Subcutaneous abdominal adipose tissue (tissue), 5 donors: ENCODE measurements around the gene RAB1B.

Source experiments
- H3K27ac ChIP-seq: one replicate; pipeline ENCODE4 v1.7.0; 2013; ENCODE audit warnings: low read depth, mild to moderate bottlenecking, inconsistent platforms, low read length, moderate library complexity
- H3K27me3 ChIP-seq, 5 donors: one replicate each; pipeline ENCODE4 v1.7.0; 2013; ENCODE audit warnings: low read length in 5 of 5, inconsistent platforms in 1 of 5; ENCODE audit not compliant: control insufficient read depth in 5 of 5, insufficient read depth in 4 of 5
- H3K36me3 ChIP-seq, 5 donors: one replicate each; pipeline ENCODE4 v1.7.0; 2013; ENCODE audit warnings: low read length in 5 of 5; ENCODE audit not compliant: control insufficient read depth in 5 of 5, insufficient read depth in 5 of 5
- H3K4me1 ChIP-seq, 5 donors: one replicate each; pipeline ENCODE4 v1.7.0; 2013; ENCODE audit warnings: low read length in 5 of 5, mild to moderate bottlenecking in 3 of 5, moderate library complexity in 1 of 5; ENCODE audit not compliant: control insufficient read depth in 5 of 5, insufficient read depth in 5 of 5
- H3K4me3 ChIP-seq, 5 donors: one replicate each; pipeline ENCODE4 v1.7.0; 2013; ENCODE audit warnings: low read length in 5 of 5, low read depth in 1 of 5
- H3K9ac ChIP-seq, 5 donors: one replicate each; pipeline ENCODE4 v1.7.0; 2013; ENCODE audit warnings: low read length in 5 of 5, mild to moderate bottlenecking in 4 of 5, moderate library complexity in 3 of 5
- H3K9me3 ChIP-seq, 5 donors: one replicate each; pipeline ENCODE4 v1.7.0; 2013; ENCODE audit warnings: low read length in 5 of 5; ENCODE audit not compliant: control insufficient read depth in 5 of 5
- donor health status: healthy.
- donor health status: healthy.
- donor health status: healthy.
- donor health status: healthy.
- donor health status: healthy.

RAB1B gene

GRCh38 chr11:66238786-66239413 lies 29.5 kb upstream of the RAB1B start:
- Histone ChIP-seq H3K4me1 (peaks cover 0 to 13% (median 8%) of the 10 kb centered on the region in 5 donors), H3K36me3 (peaks cover 0 to 95% (median 83%) of the 10 kb centered on the region in 5 donors)

GRCh38 chr11:66239511-66239910 lies 28.9 kb upstream of the RAB1B start:
- Histone ChIP-seq H3K4me1 (peaks cover 0 to 11% (median 8%) of the 10 kb centered on the region in 5 donors), H3K9me3 (no peaks in the 10 kb centered on the region), H3K9ac (no peak overlapping the region), H3K36me3 (peaks cover 0 to 95% (median 81%) of the 10 kb centered on the region in 5 donors), H3K4me3 (no peak overlapping the region), H3K27ac (no peak overlapping the region), H3K27me3 (no peaks in the 10 kb centered on the region)

More at GRCh38 chr11:66238786-66239413, 29.5 kb upstream of the RAB1B start:
- H3K9me3 ChIP-seq, result no peaks in the 10 kb centered on the region
- no peak overlapping the region for H3K9ac ChIP-seq
- no peaks in the 10 kb centered on the region for H3K27me3 ChIP-seq
- no peak overlapping the region for H3K4me3 ChIP-seq
- no peak overlapping the region for H3K27ac ChIP-seq

GRCh38 chr11:66239998-66240780 lies 28.2 kb upstream of the RAB1B start:
- peaks cover 0 to 11% (median 8%) of the 10 kb centered on the region in 5 donors for H3K4me1 ChIP-seq
- no peak overlapping the region for H3K27ac ChIP-seq
- no peak overlapping the region for H3K9ac ChIP-seq
- H3K4me3 ChIP-seq, result no peak overlapping the region
- no peaks in the 10 kb centered on the region for H3K9me3 ChIP-seq
- H3K27me3 ChIP-seq, result no peaks in the 10 kb centered on the region
- H3K36me3 ChIP-seq, result peaks cover 0 to 95% (median 81%) of the 10 kb centered on the region in 5 donors

- Histone ChIP-seq H3K9ac (no peak overlapping the region), H3K27me3 (no peaks in the 10 kb centered on the region), H3K4me3 (no peak overlapping the region), H3K4me1 (peaks cover 0 to 12% (median 9%) of the 10 kb centered on the region in 5 donors), H3K27ac (no peak overlapping the region), H3K9me3 (no peaks in the 10 kb centered on the region), H3K36me3 (peaks cover 0 to 90% (median 76%) of the 10 kb centered on the region in 5 donors)
These were observed 27.7 kb upstream of the RAB1B start for GRCh38 chr11:66240781-66241136.

DNA sequence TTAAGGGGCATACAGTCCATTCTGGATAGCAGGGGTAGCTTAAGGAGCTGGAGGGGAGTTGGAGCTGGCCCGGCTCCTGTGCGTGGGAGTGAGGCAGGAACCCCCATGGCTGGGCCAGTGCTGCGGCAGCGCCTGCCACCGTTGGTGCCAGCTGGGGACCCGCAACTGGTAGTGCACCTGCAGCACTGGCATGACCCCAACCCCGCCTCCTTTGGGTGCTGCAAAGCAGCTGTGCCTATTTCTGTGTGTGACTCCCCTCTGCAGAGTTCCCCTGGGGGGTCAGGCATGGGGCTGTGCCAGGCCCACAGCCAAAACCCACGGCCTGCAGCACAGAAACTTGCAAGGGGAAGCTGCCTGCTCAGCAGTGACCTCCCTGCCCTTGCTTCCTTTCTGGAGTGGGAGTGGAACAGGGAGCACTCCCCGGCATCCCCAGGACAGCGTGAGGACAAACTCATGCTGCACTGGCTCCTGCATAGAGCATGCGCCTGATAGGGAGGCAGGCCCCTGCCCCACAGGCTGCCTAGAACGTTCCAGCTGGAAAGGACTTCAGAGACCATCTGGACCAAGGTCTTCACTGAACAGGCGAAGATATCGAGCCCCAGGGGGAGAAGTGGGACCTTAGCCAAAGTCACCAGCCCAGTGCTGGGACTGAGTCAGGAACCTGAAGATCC lies 26.2 kb upstream of the RAB1B start:
- peaks cover 0 to 22% (median 15%) of the 10 kb centered on the region in 5 donors for H3K4me1 ChIP-seq
- H3K27ac ChIP-seq, result no peak overlapping the region
- H3K27me3 ChIP-seq, result no peaks in the 10 kb centered on the region
- H3K36me3 ChIP-seq, result peaks cover 0 to 85% (median 70%) of the 10 kb centered on the region in 5 donors
- H3K9ac ChIP-seq, result no peak overlapping the region
- no peak overlapping the region for H3K4me3 ChIP-seq
- H3K9me3 ChIP-seq, result no peaks in the 10 kb centered on the region

GRCh38 chr11:66243782-66244535 lies 24.5 kb upstream of the RAB1B start:
- no peak overlapping the region for H3K9ac ChIP-seq
- H3K36me3 ChIP-seq, result peaks cover 0 to 75% (median 60%) of the 10 kb centered on the region in 5 donors
- H3K9me3 ChIP-seq, result no peaks in the 10 kb centered on the region
- H3K4me1 ChIP-seq, result peaks cover 0 to 22% (median 15%) of the 10 kb centered on the region in 5 donors
- no peak overlapping the region for H3K27ac ChIP-seq
- H3K4me3 ChIP-seq, result no peak overlapping the region
- H3K27me3 ChIP-seq, result no peaks in the 10 kb centered on the region

DNA sequence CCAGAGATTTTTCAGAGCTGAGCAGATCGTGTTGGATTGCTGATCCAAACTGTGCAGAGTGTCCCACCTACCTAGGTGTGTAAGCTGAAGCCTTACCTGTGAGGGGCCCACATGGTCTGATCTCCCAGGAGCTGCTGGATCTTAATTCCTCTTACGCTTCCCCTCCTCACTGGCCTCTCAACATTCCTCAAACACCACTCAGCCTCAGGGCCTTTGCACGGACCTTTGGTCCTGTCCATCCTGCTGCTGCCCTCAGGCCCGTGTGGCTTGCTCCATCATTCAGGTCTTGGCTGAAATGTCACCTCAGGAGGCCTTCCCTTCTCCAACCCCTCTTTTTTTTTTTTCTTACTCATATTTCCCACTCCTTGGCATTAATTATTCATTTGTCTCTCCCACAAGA lies 21.1 kb upstream of the RAB1B start:
- H3K36me3 ChIP-seq, result peaks cover 0 to 59% (median 33%) of the 10 kb centered on the region in 5 donors
- H3K9me3 ChIP-seq, result no peaks in the 10 kb centered on the region

DNA sequence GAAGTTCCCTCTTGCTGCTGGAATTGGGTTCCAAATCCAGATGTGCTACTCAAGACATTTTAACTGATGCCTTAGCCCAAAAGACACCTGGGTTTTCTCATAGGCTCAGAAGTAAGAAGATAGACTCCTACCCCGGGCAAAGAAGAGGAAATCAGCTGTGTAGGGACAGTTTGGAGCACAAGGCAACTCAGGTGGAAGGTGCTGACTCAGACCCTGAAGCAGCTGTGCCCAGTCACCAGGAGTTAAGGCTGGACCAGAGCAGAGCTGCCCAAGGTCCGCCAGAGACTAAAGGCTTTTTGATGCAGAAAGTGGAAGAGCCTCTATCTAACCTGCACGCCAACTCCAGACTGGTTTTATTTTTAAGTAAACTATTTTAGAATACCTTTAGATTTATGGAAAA lies 20.6 kb upstream of the RAB1B start:
- Histone ChIP-seq H3K4me3 (no peak overlapping the region), H3K9ac (no peak overlapping the region), H3K27me3 (no peaks in the 10 kb centered on the region), H3K27ac (no peak overlapping the region), H3K4me1 (peaks cover 0 to 17% (median 9%) of the 10 kb centered on the region in 5 donors), H3K36me3 (peaks cover 0 to 54% (median 28%) of the 10 kb centered on the region in 5 donors), H3K9me3 (no peaks in the 10 kb centered on the region)

More for the DNA sequence above, 21.1 kb upstream of the RAB1B start:
- H3K27ac ChIP-seq, result no peak overlapping the region
- peaks cover 0 to 16% (median 10%) of the 10 kb centered on the region in 5 donors for H3K4me1 ChIP-seq
- H3K27me3 ChIP-seq, result no peaks in the 10 kb centered on the region
- H3K9ac ChIP-seq, result no peak overlapping the region
- H3K4me3 ChIP-seq, result no peak overlapping the region

GRCh38 chr11:66248903-66249302 lies 19.5 kb upstream of the RAB1B start:
- Histone ChIP-seq H3K4me1 (peaks cover 0 to 28% (median 20%) of the 10 kb centered on the region in 5 donors), H3K36me3 (peaks cover 0 to 45% (median 21%) of the 10 kb centered on the region in 5 donors), H3K9ac (no peak overlapping the region), H3K4me3 (no peak overlapping the region), H3K9me3 (no peaks in the 10 kb centered on the region), H3K27ac (no peak overlapping the region), H3K27me3 (no peaks in the 10 kb centered on the region)
